Daoy (cell line): ENCODE data around the gene RGS7. TPM values are rescaled to one million over a fixed set of nuclear protein-coding genes. Genes with fewer than 3 reads are reported as not detected.
"Not testable (repeated sequence)": the region's sequence is repeated elsewhere in the genome, so short reads cannot be mapped to it uniquely, and the experiment has no call there.

Experiments
- DNase-seq: peaks from one replicate; pipeline ENCODE4 v3.0.0-alpha.2; 2015; ENCODE audit warnings: low read depth
- total RNA-seq: library from RNA; depleted of rRNA; stranded (reverse); fragments of >200 nt; shearing (Covaris generic); gene quantifications from 2 replicates; pipeline ENCODE4 v1.2.3, GENCODE V29; 2014

The RGS7 gene
- total RNA-seq, 1 experiment from 2014 or later: 0.74 TPM

- DNase-seq: no peak
Measured at GRCh38 chr1:240985081-240985480, 371.9 kb downstream of the RGS7 start.

- DNase-seq: no peak
Measured at GRCh38 chr1:240980342-240980741, 376.7 kb downstream of the RGS7 start.

GRCh38 chr1:240976685-240977084 is 380.3 kb downstream of the RGS7 start:
- DNase-seq: no peak

GRCh38 chr1:240973875-240974274 is 383.1 kb downstream of the RGS7 start:
- no peak for DNase-seq

GRCh38 chr1:240972059-240972458 is 384.9 kb downstream of the RGS7 start:
- not testable (repeated sequence) for DNase-seq

- no peak for DNase-seq
Measured at GRCh38 chr1:240970253-240970652, 386.8 kb downstream of the RGS7 start.

GRCh38 chr1:240968864-240969263 is 388.1 kb downstream of the RGS7 start:
- no peak for DNase-seq

- DNase-seq: no peak
Measured at GRCh38 chr1:240967070-240967724, 389.8 kb downstream of the RGS7 start.

- DNase-seq: no peak
Measured at GRCh38 chr1:240965581-240966091, 391.4 kb downstream of the RGS7 start.

GRCh38 chr1:240962086-240962485 is 394.9 kb downstream of the RGS7 start:
- no peak for DNase-seq

- DNase-seq: no peak
Measured at GRCh38 chr1:240956424-240956823, 400.6 kb downstream of the RGS7 start.

GRCh38 chr1:240956020-240956419 is 401.0 kb downstream of the RGS7 start:
- no peak for DNase-seq

GRCh38 chr1:240947438-240948224 is 409.4 kb downstream of the RGS7 start:
- DNase-seq: peak; percentile 30

GRCh38 chr1:240946926-240947325 is 410.1 kb downstream of the RGS7 start:
- peak; percentile 48 for DNase-seq

- DNase-seq: no peak
Measured at GRCh38 chr1:240942901-240943300, 414.1 kb downstream of the RGS7 start.

- DNase-seq: no peak
Measured at GRCh38 chr1:240941701-240942370, 415.2 kb downstream of the RGS7 start.

GRCh38 chr1:240936911-240937668 is 419.9 kb downstream of the RGS7 start:
- DNase-seq: no peak

- DNase-seq: no peak
Measured at GRCh38 chr1:240935920-240936319, 421.1 kb downstream of the RGS7 start.

GRCh38 chr1:240931031-240931430 is 426.0 kb downstream of the RGS7 start:
- no peak for DNase-seq

GRCh38 chr1:240928265-240928664 is 428.7 kb downstream of the RGS7 start:
- no peak for DNase-seq

- DNase-seq: no peak
Measured at GRCh38 chr1:240927821-240928220, 429.2 kb downstream of the RGS7 start.

- no peak for DNase-seq
Measured at GRCh38 chr1:240925273-240925672, 431.7 kb downstream of the RGS7 start.
